ENCODE data around the gene RCAN2.

The RCAN2 gene

GRCh38 chr6:46491201-46491627, at the start of gene RCAN2:
Gene RCAN2, minus strand, starts transcription at chr6:46491449.
- peak; percentile 54 to 77 (median 62) for DNase-seq

DNA sequence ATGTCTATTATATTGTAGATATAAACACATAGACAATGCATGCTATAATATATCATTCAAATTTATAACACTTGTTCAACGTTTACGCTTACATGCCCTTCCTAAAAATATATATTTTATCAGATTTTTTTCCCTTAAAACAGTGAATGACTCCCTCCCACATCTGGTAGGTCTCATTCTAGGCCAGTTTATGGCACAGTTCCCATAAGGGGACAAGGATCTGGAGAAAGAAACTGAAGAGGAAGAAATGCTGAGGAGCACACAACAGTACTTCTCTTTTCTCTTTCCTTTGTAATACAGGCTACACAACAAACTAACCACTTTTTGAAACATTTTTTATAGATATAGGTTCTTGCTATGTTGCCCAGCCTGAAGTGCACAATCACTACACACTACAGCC, 48.6 kb upstream of the RCAN2 start:
- peak in 2 of 3 donors; percentile 5 to 7 for DNase-seq

- no peak for DNase-seq
These were observed 47.7 kb upstream of the RCAN2 start for GRCh38 chr6:46538800-46539480.

DNA sequence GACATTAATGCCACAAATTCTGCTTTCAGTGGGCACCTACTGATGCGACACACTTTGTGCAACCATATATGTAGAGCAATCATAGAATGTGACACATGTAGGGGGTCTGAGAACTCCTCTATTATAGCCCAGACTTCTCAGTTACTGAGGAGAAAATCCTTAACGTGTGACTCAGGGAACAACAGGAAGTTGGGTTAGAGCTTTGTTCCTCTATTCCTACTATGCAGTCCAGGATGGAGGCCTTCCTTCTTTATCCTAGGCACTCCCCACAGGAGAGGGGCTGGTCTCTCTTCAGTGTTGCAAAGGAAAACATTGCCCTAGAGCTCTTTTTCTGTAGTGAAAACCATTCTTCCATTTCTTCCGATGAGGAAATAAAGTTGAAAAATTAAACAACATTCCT, 39.6 kb upstream of the RCAN2 start:
- DNase-seq: peak; percentile 18 to 47 (median 41)

DNA sequence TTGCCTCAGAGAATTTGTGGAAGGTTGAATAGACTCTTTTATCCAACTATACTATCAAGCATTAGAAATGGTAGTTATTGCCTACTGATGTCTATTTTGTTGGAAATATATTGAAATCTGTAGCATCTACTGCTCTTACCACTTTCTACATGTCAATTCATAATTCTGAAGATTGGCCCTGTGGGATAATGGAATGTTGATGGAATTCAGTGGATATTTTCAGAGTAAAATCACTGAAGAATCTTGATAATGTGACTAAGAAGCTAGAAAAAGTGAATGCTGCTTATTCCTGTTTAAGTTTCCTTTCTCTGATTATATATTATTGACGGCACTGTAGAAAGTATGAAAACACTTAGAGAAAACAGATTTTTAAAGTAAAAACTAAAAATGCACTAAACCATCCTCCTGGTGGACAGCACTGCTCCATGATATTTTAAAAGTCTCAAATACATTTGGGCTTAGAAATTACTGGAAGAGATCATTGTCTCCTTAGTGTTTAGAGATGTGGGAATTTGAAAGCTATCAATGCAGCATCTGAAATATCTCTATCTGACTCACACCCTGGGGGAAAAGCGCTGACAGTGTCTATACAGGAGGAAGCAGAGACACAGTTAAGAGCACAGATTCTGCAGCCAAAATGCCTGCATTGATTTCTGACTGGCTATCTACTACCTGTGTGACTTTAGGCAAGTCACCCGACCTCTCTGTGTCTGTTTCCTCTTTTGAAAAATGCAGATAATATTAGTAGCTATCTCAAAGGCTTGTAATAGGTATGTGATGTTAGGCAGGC, 37.9 kb upstream of the RCAN2 start:
- no peak for DNase-seq

- no peak for DNase-seq
These were observed 35.4 kb upstream of the RCAN2 start for GRCh38 chr6:46526607-46527006.

GRCh38 chr6:46525583-46525982, 34.3 kb upstream of the RCAN2 start:
- DNase-seq: no peak

DNA sequence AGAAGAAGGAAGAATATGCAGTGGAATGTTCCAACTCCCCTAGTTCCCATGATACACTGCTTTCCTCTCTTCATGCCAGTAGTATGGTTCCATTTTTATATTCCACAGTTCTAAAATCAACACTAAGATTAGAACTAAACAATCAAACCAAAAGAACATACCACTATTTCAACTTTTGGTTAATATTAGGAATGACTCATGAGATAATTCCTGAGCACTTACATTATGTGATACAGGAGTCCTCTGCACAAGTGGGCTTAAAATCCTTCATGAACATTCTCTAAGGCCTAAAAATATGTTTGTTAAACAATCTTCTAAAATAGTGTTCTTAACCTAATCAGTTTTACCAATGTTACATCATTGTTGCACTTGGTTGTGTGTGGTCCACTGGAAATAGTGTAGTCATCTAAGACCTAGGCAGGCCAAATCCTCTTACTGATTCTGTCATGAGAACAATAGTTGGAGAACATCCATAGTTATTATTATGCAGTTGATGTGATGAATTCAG, 30.3 kb upstream of the RCAN2 start:
- no peak for DNase-seq

GRCh38 chr6:46517202-46517601, 26.0 kb upstream of the RCAN2 start:
- DNase-seq: no peak

DNA sequence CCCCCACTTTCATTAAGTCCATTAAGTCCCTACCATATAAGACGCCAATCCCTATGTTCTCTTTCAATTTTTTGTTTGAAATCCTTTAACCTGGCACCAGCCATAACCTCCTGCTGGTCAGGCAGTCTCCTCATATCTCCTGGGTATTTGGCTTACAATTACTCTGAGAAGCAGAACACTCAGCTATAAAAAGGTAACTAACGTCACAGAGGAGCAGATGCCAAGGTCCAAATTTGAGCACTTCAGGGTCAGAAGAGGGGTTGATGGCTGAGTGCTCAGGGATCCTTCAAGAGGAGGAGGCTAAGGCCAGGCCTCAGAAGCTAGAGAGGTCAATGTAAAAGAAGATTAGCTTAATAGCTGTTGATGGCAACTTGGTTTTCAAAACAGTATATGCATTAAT, 22.3 kb upstream of the RCAN2 start:
- DNase-seq: no peak

DNA sequence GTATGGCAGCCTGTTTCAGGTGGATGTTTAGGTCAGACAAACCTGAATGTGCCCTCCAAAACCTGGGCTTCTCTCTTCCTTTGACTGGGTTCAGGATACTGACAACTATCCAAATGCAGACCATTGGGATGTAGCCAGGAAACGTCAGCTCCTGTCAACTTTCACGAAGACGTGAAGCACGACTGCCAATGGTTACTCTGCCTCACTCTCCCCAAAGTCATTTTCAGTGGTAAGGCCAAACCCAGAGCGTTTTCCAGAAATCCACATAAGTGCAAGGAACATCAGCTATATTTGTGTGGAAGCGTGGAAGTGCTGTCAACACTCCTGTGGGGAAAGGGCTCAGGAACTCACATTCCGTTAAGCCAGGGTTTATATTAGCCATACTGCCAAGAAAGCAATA, 20.1 kb upstream of the RCAN2 start:
- no peak for DNase-seq

GRCh38 chr6:46510651-46511050, 19.4 kb upstream of the RCAN2 start:
- no peak for DNase-seq

- DNase-seq: no peak
These were observed 18.8 kb upstream of the RCAN2 start for GRCh38 chr6:46509981-46510510.

DNA sequence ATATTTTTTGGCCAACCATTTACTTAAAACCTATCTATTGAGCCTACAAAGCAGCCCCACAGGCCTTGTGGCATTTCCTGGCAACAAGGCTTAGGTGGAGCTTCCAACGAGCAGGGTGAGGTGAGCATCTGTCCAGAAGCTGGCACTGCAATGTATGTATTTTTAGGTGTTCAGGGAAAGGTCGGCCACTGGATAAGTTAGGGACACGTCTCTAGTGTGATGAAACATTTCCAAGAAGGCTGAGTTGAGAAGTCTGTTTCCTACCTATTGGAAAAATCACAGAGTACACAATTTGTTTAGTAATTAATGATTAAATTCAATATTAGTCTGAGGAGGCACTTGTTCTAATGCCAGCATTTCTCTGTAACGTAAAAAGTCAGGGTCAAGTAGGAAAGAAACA, 17.8 kb upstream of the RCAN2 start:
- no peak for DNase-seq

- no peak for DNase-seq
These were observed 16.2 kb upstream of the RCAN2 start for GRCh38 chr6:46507426-46507825.

DNA sequence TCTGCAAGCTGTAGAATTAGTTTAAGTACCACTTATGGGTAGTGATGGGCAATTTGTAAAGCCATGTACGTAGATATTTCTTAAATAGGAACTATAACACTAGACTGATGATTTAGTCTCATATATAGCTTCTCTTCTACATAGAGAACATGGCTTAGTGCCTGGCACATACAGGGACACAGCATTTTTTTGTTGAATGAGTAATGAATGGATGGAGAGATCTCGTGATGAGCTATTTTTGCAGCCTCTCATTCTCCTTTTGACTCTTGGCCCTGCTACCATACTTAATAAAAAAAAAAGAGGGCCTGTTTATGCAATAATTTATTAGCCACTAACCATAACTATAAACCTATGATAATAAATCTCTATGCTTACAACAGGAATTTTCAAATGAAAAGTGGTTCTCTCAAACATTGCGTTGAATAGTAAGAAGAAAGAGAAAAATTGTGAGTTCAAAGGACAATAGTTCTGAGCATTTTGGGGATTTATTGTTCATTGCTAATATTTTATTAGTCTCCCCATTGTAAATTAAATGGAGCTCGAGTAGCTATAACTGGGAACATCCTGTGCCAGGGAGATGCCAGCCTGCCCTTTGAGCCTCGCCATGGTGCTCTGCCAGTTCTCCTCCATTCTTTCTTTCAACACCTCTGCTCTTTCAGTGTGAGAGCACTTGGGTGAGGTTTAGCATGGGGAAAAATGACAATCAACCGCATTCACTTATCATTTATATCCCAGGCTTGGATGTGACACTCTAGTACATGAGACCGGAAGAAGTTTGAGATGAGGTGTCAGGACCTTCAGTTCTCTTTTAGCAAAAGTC, 14.7 kb upstream of the RCAN2 start:
- no peak for DNase-seq

DNA sequence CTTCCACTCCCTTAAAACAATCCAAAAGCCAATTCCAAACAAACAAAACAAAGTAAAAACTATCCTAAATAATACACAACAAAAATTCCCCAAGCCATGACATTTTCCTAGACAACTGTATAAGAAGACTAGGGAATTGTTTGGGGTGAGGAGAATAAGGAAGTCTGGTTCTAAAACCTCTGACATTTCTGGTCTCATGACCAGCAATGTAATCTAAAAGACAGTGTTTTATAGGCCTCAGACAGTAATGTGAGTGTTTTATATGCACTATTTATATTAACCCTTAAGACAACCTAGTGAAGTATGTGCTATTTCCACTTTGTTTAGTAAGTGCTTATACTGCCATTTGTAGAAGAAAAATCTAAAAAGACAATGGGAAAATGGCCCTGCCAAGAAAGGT, 13.0 kb upstream of the RCAN2 start:
- DNase-seq: no peak

DNA sequence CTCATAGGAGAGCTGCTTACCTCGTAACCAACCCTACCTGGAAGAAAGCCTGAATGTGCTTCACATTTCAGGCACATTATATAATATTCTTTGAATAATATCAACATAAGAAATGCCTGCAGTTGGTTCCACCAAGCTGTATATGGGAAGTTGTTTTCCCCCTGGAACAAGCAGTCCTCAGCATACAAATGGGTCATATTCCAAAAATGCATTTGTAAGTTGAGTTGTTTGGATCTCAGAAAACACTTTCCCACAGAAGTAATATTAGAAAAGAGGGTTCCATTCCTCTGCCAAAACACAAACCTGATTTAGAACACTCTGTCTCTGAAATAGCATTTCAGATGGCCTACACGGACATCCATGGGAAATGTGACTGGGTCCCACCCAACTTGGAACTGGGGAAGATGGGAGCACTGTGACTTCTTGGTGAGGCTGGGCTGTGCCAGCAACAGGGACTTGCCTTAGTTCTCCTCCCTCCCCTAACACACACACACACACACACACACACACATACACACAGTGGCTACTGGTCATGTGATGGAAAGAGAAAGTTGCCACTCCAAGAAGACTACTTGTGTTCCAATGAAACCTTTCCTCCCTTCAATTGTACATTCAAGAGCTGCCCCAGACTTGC, 11.4 kb upstream of the RCAN2 start:
- DNase-seq: no peak

- peak in 1 of 3 donors; percentile 41 for DNase-seq
These were observed 10.2 kb upstream of the RCAN2 start for GRCh38 chr6:46501136-46502089.

GRCh38 chr6:46500382-46500781, 9.1 kb upstream of the RCAN2 start:
- DNase-seq: peak in 2 of 3 donors; percentile 17 to 30

Data from suppressor macrophage treated with lipopolysaccharide for 1 hour (primary cell).